HG02943 (cell line): Measurements from ENCODE around the gene SCYL1.
"Not testable (repeated sequence)": the region's sequence is repeated elsewhere in the genome, so short reads cannot be mapped to it uniquely, and the experiment has no call there.

Experiments
- ATAC-seq: cut with Tn5 transposase; IDR thresholded peaks from one replicate; pipeline ENCODE4 v1.9.1; 2021; ENCODE audit warnings: mild to moderate bottlenecking, low read depth, moderate library complexity; ENCODE audit not compliant: unreplicated experiment

Gene SCYL1

DNA sequence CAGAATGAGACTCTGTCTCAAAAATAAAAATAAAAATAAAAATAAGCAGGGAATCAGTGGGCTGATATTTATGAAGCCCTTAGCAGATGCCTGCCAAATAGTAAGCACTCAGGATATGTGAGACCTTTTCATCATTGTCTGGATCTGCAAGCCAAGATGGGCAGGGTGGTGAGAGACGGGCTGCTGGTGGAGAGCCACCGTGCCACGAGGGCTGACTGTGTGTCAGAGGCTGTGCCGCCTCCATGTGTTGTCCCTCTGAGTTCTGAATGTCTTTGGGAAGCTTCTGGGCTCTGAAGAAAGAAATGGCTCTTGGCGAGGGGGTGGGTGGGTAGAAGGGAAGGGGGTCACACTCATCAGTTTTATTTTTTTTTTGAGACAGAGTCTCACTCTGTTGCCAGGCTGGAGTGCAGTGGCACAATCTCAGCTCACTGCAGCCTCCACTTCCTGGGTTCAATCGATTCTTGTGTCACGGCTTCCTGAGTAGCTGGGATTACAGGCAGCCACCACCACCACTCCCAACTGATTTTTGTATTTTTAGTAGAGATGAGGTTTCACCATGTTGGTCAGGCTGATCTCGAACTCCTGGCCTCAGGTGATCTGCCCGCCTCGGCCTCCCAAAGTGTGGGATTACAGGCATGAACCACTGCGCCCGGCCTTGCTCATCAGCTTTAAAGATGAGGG is 40.1 kb downstream of the SCYL1 start:
- not testable (repeated sequence) for ATAC-seq

DNA sequence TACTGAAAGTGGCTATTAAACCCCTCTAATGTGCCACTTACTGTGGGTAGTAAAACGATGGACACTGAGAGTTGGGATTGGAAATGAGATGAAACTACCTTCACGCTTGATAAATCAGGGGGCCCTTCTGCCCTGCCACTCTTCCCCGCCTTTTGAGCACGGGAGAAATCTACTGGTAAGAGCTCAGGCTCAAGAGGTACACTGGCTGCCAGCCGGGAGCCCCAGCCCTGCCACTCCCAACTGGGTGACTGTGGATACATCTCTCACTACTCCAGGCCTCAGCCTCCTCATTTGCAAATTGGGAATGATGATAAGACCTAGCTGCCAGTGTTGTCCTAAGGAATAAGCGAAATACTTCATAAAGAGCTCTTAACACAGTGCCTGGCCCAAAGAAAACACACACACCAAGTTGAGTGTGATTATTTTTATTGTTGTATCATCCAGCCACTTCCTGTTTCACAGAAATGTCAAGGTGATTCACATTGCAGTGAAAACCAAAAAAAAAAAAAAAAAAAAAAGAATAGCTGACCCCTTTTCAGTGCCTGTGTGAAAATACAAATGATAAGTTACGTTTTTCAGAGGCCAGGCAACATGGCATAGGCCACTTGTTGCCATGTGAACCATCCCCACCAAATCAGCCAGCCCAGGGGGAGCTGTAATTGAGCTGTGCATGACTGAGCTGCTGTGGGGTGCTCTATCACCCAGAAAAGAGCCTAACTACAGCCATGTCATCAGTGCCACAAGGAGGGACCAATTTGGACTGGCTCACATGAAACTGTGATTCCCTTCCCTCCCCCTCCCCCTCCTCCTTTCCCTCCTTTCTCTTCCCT is 41.0 kb downstream of the SCYL1 start:
- no peak for ATAC-seq

DNA sequence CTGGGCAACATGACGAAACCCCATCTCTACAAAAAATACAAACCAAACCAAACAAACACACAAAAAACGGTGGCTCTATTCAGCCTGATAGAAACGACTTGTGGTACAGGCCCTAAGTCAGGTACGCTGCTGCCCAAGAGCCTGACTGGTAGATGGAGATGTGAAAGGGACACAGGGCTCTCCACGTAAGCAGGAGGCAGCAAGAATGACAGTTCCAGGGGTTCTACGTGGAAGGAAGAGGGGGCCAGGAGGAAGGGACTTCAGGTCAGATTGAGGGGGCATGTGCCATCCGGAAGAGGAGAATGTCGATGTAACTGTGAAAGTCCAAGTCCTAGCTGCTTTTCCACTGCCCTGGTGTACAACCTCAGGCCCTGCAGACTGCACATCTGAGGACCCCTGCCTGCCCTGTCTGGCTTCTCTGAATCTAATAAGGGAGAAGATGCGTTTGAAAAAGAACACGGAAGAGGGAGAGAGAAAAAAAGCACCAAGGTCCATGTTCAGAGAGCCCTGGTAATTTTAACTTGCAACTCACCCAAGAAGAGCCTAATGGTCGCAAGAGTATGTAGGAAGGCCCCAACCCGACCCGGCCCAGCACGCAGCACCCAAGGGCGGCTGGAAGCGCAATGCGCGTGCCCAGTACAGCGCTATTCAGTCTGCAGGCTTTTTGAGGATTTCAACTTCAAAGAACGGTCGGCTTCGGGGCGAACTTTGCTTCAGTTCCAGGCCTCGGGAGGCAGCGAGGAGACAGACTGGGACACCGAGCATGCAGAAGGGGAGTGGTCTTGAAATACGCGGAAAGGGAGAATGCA is 44.5 kb downstream of the SCYL1 start:
- no peak for ATAC-seq

DNA sequence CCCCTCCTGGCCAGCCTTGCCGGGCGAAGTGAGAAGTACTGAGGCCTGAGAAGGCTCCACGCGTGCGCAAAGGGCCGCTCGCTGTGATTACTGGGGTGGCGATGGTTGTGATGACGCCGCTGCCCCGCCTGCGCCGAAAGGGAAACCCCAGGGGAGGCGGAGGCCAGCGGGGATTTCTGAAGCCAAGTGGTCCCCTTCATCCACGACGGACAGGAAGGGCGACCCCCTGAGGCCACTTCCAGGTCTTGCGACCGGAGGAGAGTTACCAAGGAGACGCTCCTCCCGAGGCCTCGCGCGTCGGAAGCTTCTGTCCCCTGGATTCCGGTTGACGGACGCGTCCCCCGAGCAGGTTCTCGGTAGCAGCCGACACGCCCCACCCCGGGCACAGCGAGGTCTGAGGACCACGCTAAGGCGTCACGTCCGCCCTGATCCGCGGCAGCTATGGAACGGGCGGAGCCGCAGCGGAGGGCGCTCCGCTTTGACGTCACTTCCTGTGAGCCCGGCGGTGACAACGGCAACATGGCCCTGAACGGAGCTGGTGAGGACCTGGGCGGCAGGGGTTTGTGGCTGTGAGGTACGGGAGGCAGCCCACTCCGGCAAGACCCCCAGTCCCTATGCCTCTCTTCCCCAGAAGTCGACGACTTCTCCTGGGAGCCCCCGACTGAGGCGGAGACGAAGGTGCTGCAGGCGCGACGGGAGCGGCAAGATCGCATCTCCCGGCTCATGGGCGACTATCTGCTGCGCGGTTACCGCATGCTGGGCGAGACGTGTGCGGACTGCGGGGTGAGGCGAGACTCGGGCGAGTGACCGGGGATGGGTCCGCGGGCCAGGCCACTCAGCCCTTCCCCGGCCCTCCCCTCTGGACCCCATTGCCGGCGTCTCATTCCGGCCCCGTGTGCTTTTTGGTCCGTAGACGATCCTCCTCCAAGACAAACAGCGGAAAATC is 45.4 kb downstream of the SCYL1 start, which contains the start of gene ZNRD2:
ZNRD2 (plus strand) TSS at position 505 of the 946 bp plus-strand sequence; CDS start at position 520, 15 bp downstream.
- ATAC-seq, result peak; percentile 54

DNA sequence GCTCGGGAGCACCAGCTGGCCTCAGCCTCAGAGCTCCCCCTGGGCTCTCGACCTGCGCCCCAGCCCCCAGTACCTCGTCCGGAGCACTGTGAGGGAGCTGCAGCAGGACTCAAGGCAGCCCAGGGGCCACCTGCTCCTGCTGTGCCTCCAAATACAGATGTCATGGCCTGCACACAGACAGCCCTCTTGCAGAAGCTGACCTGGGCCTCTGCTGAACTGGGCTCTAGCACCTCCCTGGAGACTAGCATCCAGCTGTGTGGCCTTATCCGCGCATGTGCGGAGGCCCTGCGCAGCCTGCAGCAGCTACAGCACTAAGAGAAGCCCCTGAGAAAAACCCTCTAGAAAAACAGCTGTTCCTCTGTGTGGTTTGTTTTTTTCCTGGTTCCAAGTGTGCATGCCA is 46.5 kb downstream of the SCYL1 start:
- ATAC-seq, result no peak

DNA sequence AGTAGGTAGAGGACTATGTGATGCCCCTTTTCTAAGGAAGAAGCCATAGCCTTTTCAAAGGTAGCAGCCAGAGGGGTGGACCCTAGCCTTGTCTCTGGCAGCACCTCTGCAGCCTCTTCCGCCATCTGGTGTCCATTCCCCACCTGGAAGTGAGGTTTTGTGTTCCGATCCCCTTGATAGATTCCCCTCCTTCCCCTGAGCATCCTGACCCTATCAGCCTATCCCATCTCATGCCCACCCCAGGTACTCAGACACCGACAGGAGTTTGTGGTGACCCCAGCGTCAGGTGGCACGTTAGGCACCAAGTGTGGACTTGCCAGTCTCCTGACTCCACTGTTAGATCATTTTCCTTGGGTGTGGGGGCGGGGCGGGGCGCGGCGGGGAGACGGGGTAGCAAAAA is 47.1 kb downstream of the SCYL1 start:
- no peak for ATAC-seq

DNA sequence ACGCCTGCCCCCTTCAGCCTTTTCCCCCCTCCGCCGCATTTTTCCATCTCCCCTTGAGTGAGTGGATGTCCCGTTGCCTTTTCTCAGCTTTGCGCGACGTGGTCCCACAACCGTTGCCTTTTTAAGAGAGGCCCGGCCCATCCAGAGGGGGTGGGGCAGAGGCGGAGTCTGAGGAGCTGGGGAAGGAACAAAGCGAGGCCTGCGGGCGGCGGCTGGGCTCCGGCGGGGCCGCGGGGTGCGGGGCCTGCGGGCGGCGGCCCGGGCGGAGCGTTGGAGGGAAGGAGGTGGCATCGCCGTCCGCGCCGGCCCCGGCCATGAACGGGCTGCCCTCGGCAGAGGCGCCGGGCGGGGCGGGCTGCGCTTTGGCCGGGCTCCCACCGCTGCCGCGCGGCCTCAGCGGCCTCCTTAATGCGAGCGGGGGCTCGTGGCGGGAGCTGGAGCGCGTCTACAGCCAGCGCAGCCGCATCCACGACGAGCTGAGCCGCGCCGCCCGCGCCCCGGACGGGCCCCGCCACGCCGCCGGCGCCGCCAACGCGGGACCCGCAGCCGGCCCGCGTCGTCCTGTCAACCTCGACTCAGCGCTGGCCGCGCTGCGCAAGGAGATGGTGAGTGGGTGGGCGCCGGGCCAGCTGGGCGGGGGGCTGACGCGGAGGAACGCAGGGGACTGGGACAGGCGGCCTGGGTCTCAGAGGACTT is 47.6 kb downstream of the SCYL1 start, which contains the start of gene FAM89B:
FAM89B (plus strand) TSS at position 183 of the 696 bp plus-strand sequence; CDS start at position 315, 132 bp downstream.
- no peak for ATAC-seq

- no peak for ATAC-seq
These were observed 48.7 kb downstream of the SCYL1 start for GRCh38 chr11:65573391-65574079.

GRCh38 chr11:65574109-65574810 is 49.4 kb downstream of the SCYL1 start:
- ATAC-seq, result peak; percentile 27

GRCh38 chr11:65574811-65575567 is 50.1 kb downstream of the SCYL1 start:
- ATAC-seq, result no peak

- ATAC-seq, result no peak
These were observed 50.8 kb downstream of the SCYL1 start, which contains the start of gene EHBP1L1 for GRCh38 chr11:65575568-65576231. Gene EHBP1L1, plus strand, starts transcription at chr11:65576053. Its CDS starts 250 bp downstream, at chr11:65576303.

DNA sequence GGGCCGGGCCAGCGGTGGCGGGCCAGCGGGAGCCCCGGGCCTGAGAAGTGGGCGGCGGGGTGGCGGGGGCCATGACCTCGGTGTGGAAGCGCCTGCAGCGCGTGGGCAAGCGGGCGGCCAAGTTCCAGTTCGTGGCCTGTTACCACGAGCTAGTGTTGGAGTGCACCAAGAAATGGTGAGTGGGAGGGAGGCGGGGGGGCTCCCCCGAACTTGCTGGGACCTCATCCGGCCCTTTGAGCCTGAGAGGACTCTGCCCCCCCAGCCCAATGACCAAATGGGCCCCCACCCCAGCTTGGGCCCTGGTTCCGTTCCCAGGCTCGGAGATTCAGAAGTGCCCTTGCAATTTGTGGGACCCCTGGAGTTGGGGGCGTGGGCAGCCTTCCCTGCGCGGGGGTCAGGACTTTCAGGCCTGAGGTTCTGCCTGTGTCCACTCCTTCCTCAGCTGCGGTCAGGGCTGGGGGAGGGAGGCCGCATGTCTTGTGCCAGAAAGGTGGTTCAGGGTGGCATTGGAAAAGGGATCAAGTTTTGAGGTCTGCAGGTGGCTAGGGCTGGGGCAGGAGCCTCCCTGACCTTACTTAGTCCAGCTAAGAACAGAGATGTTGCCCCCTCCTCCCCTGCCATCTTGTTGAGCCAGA is 51.5 kb downstream of the SCYL1 start:
- ATAC-seq, result no peak

- no peak for ATAC-seq
These were observed 52.2 kb downstream of the SCYL1 start for GRCh38 chr11:65576867-65577755.

- ATAC-seq, result no peak
These were observed 52.9 kb downstream of the SCYL1 start for GRCh38 chr11:65577756-65578109.

- no peak for ATAC-seq
These were observed 53.3 kb downstream of the SCYL1 start for GRCh38 chr11:65578134-65578533.
